H1 (cell line): Measurements from ENCODE around the gene SH3PXD2B. TPM values are rescaled to one million over a fixed set of nuclear protein-coding genes. Genes with fewer than 3 reads are reported as not detected.

Experiments
- CTCF ChIA-PET: fragments of 300-600 bp; sonication (Branson Sonifier 250); formaldehyde crosslinking; loops from one replicate; lab custom pipeline; 2021; ENCODE audit not compliant: partially characterized antibody; lab: Charles Lee
- POLR2A ChIA-PET: fragments of 300-600 bp; sonication (Branson Sonifier 250); formaldehyde crosslinking; loops from one replicate; lab custom pipeline; 2021; ENCODE audit warnings: inconsistent platforms; ENCODE audit not compliant: partially characterized antibody; lab: Charles Lee
- DNase-seq, 2 experiments: peaks; one replicate each; pipeline versions ENCODE4 v3.0.0 to v3.0.0-alpha.2; 2010 to 2022; ENCODE audit warnings: low spot score in 2 of 2, low read depth in 1 of 2, mixed read lengths in 1 of 2
- FAIRE-seq: peaks from 2 replicates; lab custom pipeline; 2011; peaks lifted over from hg19 to GRCh38; lab: Jason Lieb, UNC
- H2AFZ ChIP-seq: 2 replicates; pipeline ENCODE4 v1.8.1; 2012; ENCODE audit warnings: low read length, inconsistent platforms
- H2AK5ac ChIP-seq: 2 replicates; pipeline ENCODE4 v1.6.1; 2013; ENCODE audit warnings: low read depth, low read length
- H2BK120ac ChIP-seq: replicated peaks from 2 replicates; pipeline ENCODE3; 2013; ENCODE audit warnings: low read depth, low read length, inconsistent platforms
- H2BK12ac ChIP-seq: 2 replicates; pipeline ENCODE4 v1.6.1; 2013; ENCODE audit warnings: low read depth, low read length
- H2BK15ac ChIP-seq: 2 replicates; pipeline ENCODE4 v1.6.1; 2013; ENCODE audit warnings: low read length
- H2BK20ac ChIP-seq: 2 replicates; pipeline ENCODE4 v1.6.1; 2013; ENCODE audit warnings: low read length
- H2BK5ac ChIP-seq: 2 replicates; pipeline ENCODE4 v1.6.1; 2013; ENCODE audit warnings: low read depth, low read length
- H3K14ac ChIP-seq: 2 replicates; pipeline ENCODE4 v1.6.1; 2013; ENCODE audit warnings: inconsistent platforms; ENCODE audit not compliant: insufficient read length
- H3K18ac ChIP-seq: 2 replicates; pipeline ENCODE4 v1.6.1; 2013; ENCODE audit warnings: low read length; ENCODE audit errors: extremely low read depth
- H3K23ac ChIP-seq: 2 replicates; pipeline ENCODE4 v1.6.1; 2013; ENCODE audit warnings: inconsistent platforms; ENCODE audit not compliant: insufficient read length
- H3K23me2 ChIP-seq: 2 replicates; pipeline ENCODE4 v1.6.1; 2013; ENCODE audit warnings: low read depth, low read length
- H3K27ac ChIP-seq: 2 replicates; pipeline ENCODE4 v1.6.1; 2011; ENCODE audit warnings: low read depth, low read length, inconsistent platforms
- H3K27me3 ChIP-seq, 4 experiments: replicated peaks in 1 of 4; 1 replicate in 1 of 4; 2 replicates in 3 of 4; pipeline versions ENCODE4 v1.6.1 to v1.8.1; 2011 to 2013; ENCODE audit warnings: low read length in 3 of 4, mild to moderate bottlenecking in 3 of 4, inconsistent platforms in 2 of 4, mixed read lengths in 2 of 4, moderate library complexity in 1 of 4; ENCODE audit not compliant: control insufficient read depth in 3 of 4, insufficient read depth in 3 of 4; ENCODE audit errors: extremely low read depth in 1 of 4
- H3K36me3 ChIP-seq, 4 experiments: 2 replicates each; pipeline versions ENCODE4 v1.6.1 to v1.8.1; 2011 to 2013; ENCODE audit warnings: mild to moderate bottlenecking in 4 of 4, low read length in 3 of 4, moderate library complexity in 2 of 4, control low read depth in 1 of 4, inconsistent platforms in 1 of 4; ENCODE audit not compliant: insufficient read depth in 4 of 4, control insufficient read depth in 2 of 4
- H3K4ac ChIP-seq: replicated peaks from 2 replicates; pipeline ENCODE3; 2013; ENCODE audit warnings: low read length, low read depth, mixed read lengths, inconsistent platforms; ENCODE audit not compliant: insufficient read length
- H3K4me1 ChIP-seq, 4 experiments: replicated peaks in 1 of 4; 1 replicate in 1 of 4; 2 replicates in 3 of 4; pipeline versions ENCODE4 v1.6.1 to v1.8.1; 2011 to 2013; ENCODE audit warnings: low read length in 3 of 4, inconsistent platforms in 2 of 4, mixed read lengths in 1 of 4; ENCODE audit not compliant: insufficient read depth in 4 of 4, control insufficient read depth in 3 of 4
- H3K4me2 ChIP-seq, 2 experiments: 2 replicates each; pipeline versions ENCODE4 v1.6.1 to v1.8.1; 2011 to 2013; ENCODE audit warnings: low read depth in 2 of 2, low read length in 2 of 2, control low read depth in 1 of 2, inconsistent platforms in 1 of 2, mild to moderate bottlenecking in 1 of 2; ENCODE audit not compliant: insufficient read depth in 1 of 2
- H3K4me3 ChIP-seq, 4 experiments: fragments of 200-600, 300-600 bp in 1 of 4; sonication (generic), shearing (Covaris generic), sonication (Bioruptor Twin) in 1 of 4; 2 replicates each; pipeline versions ENCODE4 v1.5.1 to v1.8.1; 2011 to 2016; ENCODE audit warnings: low read length in 4 of 4, low read depth in 3 of 4, control low read depth in 2 of 4, inconsistent platforms in 2 of 4, mild to moderate bottlenecking in 2 of 4, mixed read lengths in 1 of 4, moderate library complexity in 1 of 4; ENCODE audit not compliant: insufficient read depth in 2 of 4; ENCODE audit errors: extremely low read depth in 1 of 4
- H3K56ac ChIP-seq: replicated peaks from 2 replicates; pipeline ENCODE3; 2013; ENCODE audit warnings: low read depth, mild to moderate bottlenecking, mixed read lengths, low read length, inconsistent platforms; ENCODE audit not compliant: insufficient read length
- H3K79me1 ChIP-seq: 2 replicates; pipeline ENCODE4 v1.6.1; 2013; ENCODE audit warnings: low read depth, low read length, control low read depth
- H3K79me2 ChIP-seq, 2 experiments: 2 replicates each; pipeline versions ENCODE4 v1.6.1 to v1.8.1; 2012 to 2013; ENCODE audit warnings: low read length in 2 of 2, mild to moderate bottlenecking in 2 of 2, inconsistent platforms in 1 of 2; ENCODE audit not compliant: insufficient read depth in 2 of 2, control insufficient read depth in 1 of 2
- H3K9ac ChIP-seq, 4 experiments: replicated peaks in 1 of 4; 1 replicate in 1 of 4; 2 replicates in 3 of 4; pipeline versions ENCODE4 v1.6.1 to v1.8.1; 2011 to 2013; ENCODE audit warnings: low read depth in 3 of 4, low read length in 3 of 4, control low read depth in 2 of 4, mild to moderate bottlenecking in 2 of 4, moderate library complexity in 2 of 4, inconsistent platforms in 1 of 4; ENCODE audit errors: extremely low read depth in 1 of 4
- H3K9me3 ChIP-seq, 2 experiments: 2 replicates each; pipeline versions ENCODE4 v1.6.1 to v1.8.1; 2012 to 2013; ENCODE audit warnings: mild to moderate bottlenecking in 2 of 2, moderate library complexity in 2 of 2, control low read depth in 1 of 2, inconsistent platforms in 1 of 2, low read depth in 1 of 2, low read length in 1 of 2, mixed read lengths in 1 of 2; ENCODE audit not compliant: insufficient read depth in 2 of 2
- H4K20me1 ChIP-seq, 2 experiments: replicated peaks in 1 of 2; 2 replicates each; pipeline versions ENCODE3 to v1.8.1; 2011 to 2013; ENCODE audit warnings: inconsistent platforms in 2 of 2, low read length in 2 of 2, mild to moderate bottlenecking in 1 of 2; ENCODE audit not compliant: insufficient read depth in 2 of 2, control insufficient read depth in 1 of 2
- H4K5ac ChIP-seq: 2 replicates; pipeline ENCODE4 v1.6.1; 2013; ENCODE audit warnings: low read length, low read depth, mixed read lengths, inconsistent platforms; ENCODE audit not compliant: insufficient read length
- H4K8ac ChIP-seq: 2 replicates; pipeline ENCODE4 v1.8.0; 2013; ENCODE audit warnings: mild to moderate bottlenecking, moderate library complexity, low read length, inconsistent platforms; ENCODE audit not compliant: insufficient read depth; ENCODE audit errors: extremely low read depth
- H4K91ac ChIP-seq: replicated peaks from 2 replicates; pipeline ENCODE3; 2013; ENCODE audit warnings: low read length, mixed read lengths, inconsistent platforms; ENCODE audit not compliant: insufficient read length
- BRCA1 ChIP-seq: IDR thresholded peaks from 2 replicates; pipeline ENCODE4 v1.6.1; 2012; ENCODE audit warnings: low read depth, low read length, improper control_type of control experiment
- CBX8 ChIP-seq: fragments of 300-800, 300-1000 bp; sonication (generic); IDR thresholded peaks from 2 replicates; pipeline ENCODE4 v1.7.1; 2016; ENCODE audit warnings: low read depth, low read length, borderline replicate concordance
- CEBPB ChIP-seq: IDR thresholded peaks from 2 replicates; pipeline ENCODE4 v1.6.1; 2012; ENCODE audit warnings: low read depth, low read length
- CHD2 ChIP-seq: IDR thresholded peaks from 2 replicates; pipeline ENCODE4 v1.6.1; 2012; ENCODE audit warnings: low read length, improper control_type of control experiment
- GTF2F1 ChIP-seq: IDR thresholded peaks from 2 replicates; pipeline ENCODE4 v1.6.1; 2012; ENCODE audit warnings: low read depth, low read length, improper control_type of control experiment, borderline replicate concordance
- HDAC2 ChIP-seq, 2 experiments: fragments of 300-600 bp in 1 of 2; sonication (generic) in 1 of 2; IDR thresholded peaks; 2 replicates each; pipeline ENCODE4 v1.6.1; 2011 to 2012; ENCODE audit warnings: low read depth in 2 of 2, low read length in 2 of 2, mild to moderate bottlenecking in 2 of 2, moderate library complexity in 2 of 2, borderline replicate concordance in 1 of 2, inconsistent platforms in 1 of 2
- RNF2 ChIP-seq: fragments of 200-900, 300-1000 bp; sonication (generic); IDR thresholded peaks from 2 replicates; pipeline ENCODE4 v1.7.1; 2016; ENCODE audit warnings: borderline replicate concordance, low read depth, mild to moderate bottlenecking, antibody characterized with exemption, low read length; ENCODE audit not compliant: poor library complexity, severe bottlenecking; ENCODE audit errors: missing control alignments
- SIX5 ChIP-seq: IDR thresholded peaks from 2 replicates; pipeline ENCODE4 v1.6.1; 2011; ENCODE audit warnings: mild to moderate bottlenecking, low read depth, low read length
- TAF1 ChIP-seq: IDR thresholded peaks from 2 replicates; pipeline ENCODE4 v1.6.1; 2011; ENCODE audit warnings: mild to moderate bottlenecking, low read depth, low read length
- TAF7 ChIP-seq: optimal IDR thresholded peaks from 2 replicates; pipeline ENCODE3; 2011; ENCODE audit warnings: low read depth, mild to moderate bottlenecking, inconsistent platforms, low read length, moderate library complexity, borderline replicate concordance
- WGBS, 2 experiments: shearing (Covaris generic) in 1 of 2; methylation state at CpG; one replicate each; pipeline versions ENCODE4 v1.1.6 to v1.1.7; 2013 to 2015; ENCODE audit warnings: low lambda C conversion rate in 2 of 2, mixed read lengths in 2 of 2, inconsistent platforms in 1 of 2, low coverage in 1 of 2, missing lambda C conversion rate in 1 of 2; ENCODE audit not compliant: insufficient replicate concordance in 2 of 2, insufficient coverage in 1 of 2, insufficient read length in 1 of 2; ENCODE audit errors: extremely low coverage in 1 of 2, missing lambda C conversion rate in 1 of 2; 5-methylcytosine and 5-hydroxymethylcytosine counted together
- polyA plus RNA-seq, 7 experiments: library from polyadenylated mRNA; depleted of rRNA in 3 of 7; stranded (reverse) in 5 of 7; unstranded in 2 of 7; fragments of >200 nt in 5 of 7; fragments of 200-250 nt in 2 of 7; gene quantifications; 1 replicate in 5 of 7; 2 replicates in 1 of 7; 4 replicates in 1 of 7; pipeline versions ENCODE4 v1.2.1 to v1.2.3, GENCODE V29; 2011 to 2013; ENCODE audit warnings: missing spikeins in 2 of 7, mixed read lengths in 2 of 7
- total RNA-seq: library from RNA; stranded (reverse); fragmentation: NEBNext Ultra II Directional; extraction: Animal tissue kit (Norgen Biotek cat#: 25700); gene quantifications from 2 replicates; pipeline ENCODE4 v1.2.1, GENCODE V29; 2021
- TF ChIP-seq, protein P1 (sequence below), 3 experiments: IDR thresholded peaks; 1 replicate in 2 of 3; 2 replicates in 1 of 3; pipeline versions ENCODE4 v1.5.1 to v1.6.1; 2011; ENCODE audit warnings: low read length in 3 of 3, mild to moderate bottlenecking in 3 of 3, inconsistent platforms in 2 of 3, low read depth in 1 of 3, moderate library complexity in 1 of 3; ENCODE audit not compliant: insufficient read depth in 1 of 3; ENCODE audit errors: control extremely low read depth in 1 of 3

The SH3PXD2B gene
- total and polyA plus RNA-seq, 2 of the 8 experiments (the other 6 are each of a cell fraction or from before 2014, with no cell fraction given): 32.9 to 72.9 TPM

DNA sequence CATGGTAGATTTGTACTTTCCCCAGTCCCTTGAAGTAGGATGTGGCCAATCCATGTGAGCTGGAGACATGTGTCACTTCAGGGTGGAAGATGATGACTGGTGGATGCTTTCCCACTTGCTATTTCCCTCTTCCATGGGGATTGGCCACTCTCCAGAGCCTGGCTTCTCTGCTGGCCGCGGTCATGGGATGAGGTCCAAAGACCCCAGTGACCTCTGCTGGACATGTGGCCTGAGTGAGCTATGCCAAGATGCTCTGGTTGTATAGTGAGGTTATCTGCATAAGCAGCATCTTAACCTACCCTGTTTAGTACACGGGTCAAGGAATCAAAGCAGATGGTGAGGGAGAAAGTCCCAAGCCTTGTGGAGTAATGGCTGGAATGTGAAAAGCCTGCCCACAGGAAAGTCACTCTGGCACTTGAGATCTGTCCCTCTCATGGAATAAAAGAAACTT, 47.1 kb downstream of the SH3PXD2B start:
- H3K27ac ChIP-seq: no peak overlapping the region
- peaks cover 7 to 14% (median 12%) of the 10 kb centered on the region in 4 experiments for H3K4me1 ChIP-seq
- H3K4me2 ChIP-seq: no peak overlapping the region
- H2BK20ac ChIP-seq: no peak overlapping the region
- no peaks in the 10 kb centered on the region for H3K23me2 ChIP-seq
- H2BK12ac ChIP-seq: no peak overlapping the region
- H3K18ac ChIP-seq: no peak overlapping the region
- no peaks in the 10 kb centered on the region for H3K9me3 ChIP-seq
- FAIRE-seq: no peak
- H3K9ac ChIP-seq: no peak overlapping the region
- H3K4me3 ChIP-seq: no peak overlapping the region
- H3K79me1 ChIP-seq: peaks cover 3% of the 10 kb centered on the region
- H3K14ac ChIP-seq: no peak overlapping the region
- no peak overlapping the region for H2AK5ac ChIP-seq
- no peak overlapping the region for H4K5ac ChIP-seq
- no peak overlapping the region for H4K8ac ChIP-seq
- H2BK120ac ChIP-seq: no peak overlapping the region
- H4K91ac ChIP-seq: no peak overlapping the region
- peaks cover 4 to 34% (median 5%) of the 10 kb centered on the region in 4 experiments; a peak in 5 of 8 replicates for H3K36me3 ChIP-seq
- H2AFZ ChIP-seq: no peak overlapping the region
- no peak overlapping the region for H3K4ac ChIP-seq
- no peak overlapping the region for H2BK5ac ChIP-seq
- DNase-seq: no peak
- POLR2A ChIA-PET: no interaction called here
- CTCF ChIA-PET: interaction anchor here (0.9 to 1.3 kb wide), 3 partner anchors 44 to 74 kb away, joined by 3 to 4 read pairs (median 3); no protein-coding TSS in a partner anchor
- no peak overlapping the region for H3K56ac ChIP-seq
- H2BK15ac ChIP-seq: no peak overlapping the region
- H3K23ac ChIP-seq: no peak overlapping the region
- peaks cover 0 to 7% of the 10 kb centered on the region in 2 experiments for H4K20me1 ChIP-seq
- H3K27me3 ChIP-seq: no peaks in the 10 kb centered on the region
- H3K79me2 ChIP-seq: no peaks in the 10 kb centered on the region
- 93% methylated on average over 3 of the region's 3 CpGs; no CpG with 5 or more reads in 1 of the 2 experiments for WGBS, 2 experiments
- no peak for TF ChIP-seq GTF2F1
- TF ChIP-seq SIX5: no peak
- TF ChIP-seq TAF7: no peak
- no peak for TF ChIP-seq CBX8
- TF ChIP-seq, protein P1, sequence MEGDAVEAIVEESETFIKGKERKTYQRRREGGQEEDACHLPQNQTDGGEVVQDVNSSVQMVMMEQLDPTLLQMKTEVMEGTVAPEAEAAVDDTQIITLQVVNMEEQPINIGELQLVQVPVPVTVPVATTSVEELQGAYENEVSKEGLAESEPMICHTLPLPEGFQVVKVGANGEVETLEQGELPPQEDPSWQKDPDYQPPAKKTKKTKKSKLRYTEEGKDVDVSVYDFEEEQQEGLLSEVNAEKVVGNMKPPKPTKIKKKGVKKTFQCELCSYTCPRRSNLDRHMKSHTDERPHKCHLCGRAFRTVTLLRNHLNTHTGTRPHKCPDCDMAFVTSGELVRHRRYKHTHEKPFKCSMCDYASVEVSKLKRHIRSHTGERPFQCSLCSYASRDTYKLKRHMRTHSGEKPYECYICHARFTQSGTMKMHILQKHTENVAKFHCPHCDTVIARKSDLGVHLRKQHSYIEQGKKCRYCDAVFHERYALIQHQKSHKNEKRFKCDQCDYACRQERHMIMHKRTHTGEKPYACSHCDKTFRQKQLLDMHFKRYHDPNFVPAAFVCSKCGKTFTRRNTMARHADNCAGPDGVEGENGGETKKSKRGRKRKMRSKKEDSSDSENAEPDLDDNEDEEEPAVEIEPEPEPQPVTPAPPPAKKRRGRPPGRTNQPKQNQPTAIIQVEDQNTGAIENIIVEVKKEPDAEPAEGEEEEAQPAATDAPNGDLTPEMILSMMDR (IDR thresholded peaks at IDR 0.05; ENCODE audit: control extremely low read depth in 1 of 3, insufficient read depth in 1 of 3, low read depth in 1 of 3, low read length in 3 of 3): no peak
- TF ChIP-seq HDAC2 (IDR thresholded peaks at IDR 0.05; ENCODE audit: borderline replicate concordance in 1 of 2, low read depth in 2 of 2, low read length in 2 of 2): no peak
- TF ChIP-seq BRCA1: no peak
- no peak for TF ChIP-seq CEBPB
- TF ChIP-seq RNF2: no peak
- no peak for TF ChIP-seq CHD2
- TF ChIP-seq TAF1: no peak
